CD4-positive, CD25-positive, alpha-beta regulatory T cell (primary cell): Measurements from ENCODE around the gene COPS6. TPM values are rescaled to one million over a fixed set of nuclear protein-coding genes. Genes with fewer than 3 reads are reported as not detected.

Experiments
- ATAC-seq, 2 donors: fragments of 150-1000 bp; cut with Tn5 transposase; one replicate each; pipeline ENCODE4 v1.10.0; 2021; ENCODE audit warnings: low read depth in 2 of 2, moderate number of reproducible peaks in 2 of 2, moderate library complexity in 1 of 2
- DNase-seq, 3 donors: peaks; one replicate each; pipeline versions ENCODE4 v3.0.0 to v3.0.0-alpha.2; 2012 to 2022; ENCODE audit warnings: mixed read lengths in 1 of 3
- H3K27ac ChIP-seq: one replicate; pipeline ENCODE4 v1.7.0; 2013; ENCODE audit warnings: mild to moderate bottlenecking, low read length; ENCODE audit not compliant: insufficient read depth, poor library complexity, severe bottlenecking
- H3K27me3 ChIP-seq: one replicate; pipeline ENCODE4 v1.7.0; 2013; ENCODE audit warnings: low read length; ENCODE audit not compliant: control insufficient read depth, insufficient read depth
- H3K36me3 ChIP-seq: one replicate; pipeline ENCODE4 v1.7.0; 2013; ENCODE audit warnings: mild to moderate bottlenecking, low read length, moderate library complexity; ENCODE audit not compliant: control insufficient read depth, insufficient read depth
- H3K4me1 ChIP-seq: 2 replicates; pipeline ENCODE4 v1.7.0; 2013; ENCODE audit warnings: mild to moderate bottlenecking, low read length; ENCODE audit not compliant: insufficient read depth, control insufficient read depth, poor library complexity, severe bottlenecking
- H3K4me3 ChIP-seq: one replicate; pipeline ENCODE4 v1.7.0; 2013; ENCODE audit warnings: low read depth, mild to moderate bottlenecking, low read length, moderate library complexity
- H3K9me3 ChIP-seq, 2 experiments: 1 replicate in 1 of 2; 2 replicates in 1 of 2; pipeline ENCODE4 v1.7.0; 2013; ENCODE audit warnings: low read length in 2 of 2, mild to moderate bottlenecking in 1 of 2, moderate library complexity in 1 of 2; ENCODE audit not compliant: control insufficient read depth in 2 of 2
- H3K27ac Mint-ChIP-seq, 3 donors: one replicate each; pipeline ENCODE4 v1.8.0; 2020 to 2022; ENCODE audit warnings: mild to moderate bottlenecking in 3 of 3, mixed read lengths in 3 of 3, moderate library complexity in 2 of 3
- H3K27me3 Mint-ChIP-seq: one replicate; pipeline ENCODE4 v1.8.0; 2022; ENCODE audit warnings: mild to moderate bottlenecking, mixed read lengths
- H3K36me3 Mint-ChIP-seq: one replicate; pipeline ENCODE4 v1.8.0; 2020; ENCODE audit warnings: mixed read lengths
- H3K4me1 Mint-ChIP-seq, 4 donors: one replicate each; pipeline ENCODE4 v1.8.0; 2020 to 2022; ENCODE audit warnings: mixed read lengths in 4 of 4, mild to moderate bottlenecking in 1 of 4
- H3K4me3 Mint-ChIP-seq, 4 donors: one replicate each; pipeline ENCODE4 v1.8.0; 2020 to 2022; ENCODE audit warnings: mild to moderate bottlenecking in 4 of 4, mixed read lengths in 4 of 4, moderate library complexity in 3 of 4
- H3K9me3 Mint-ChIP-seq, 7 donors: one replicate each; pipeline ENCODE4 v1.8.0; 2020 to 2022; ENCODE audit warnings: mixed read lengths in 7 of 7, mild to moderate bottlenecking in 3 of 7, moderate library complexity in 2 of 7
- polyA plus RNA-seq, 4 donors: library from polyadenylated mRNA; unstranded; fragments of 300-500 nt; fragmentation: Illumina TruSeq; gene quantifications; one replicate each; pipeline ENCODE4 v1.2.3, GENCODE V29; 2021
- total RNA-seq: library from RNA; stranded (reverse); gene quantifications from one replicate; pipeline ENCODE4 v1.2.3, GENCODE V29; 2022

The COPS6 gene
- total and polyA plus RNA-seq, 5 donors from 2014 or later, result 74.4 to 180 (median 130) TPM

- Mint-ChIP-seq H3K9me3 (peaks cover 0 to 2% (median 0%) of the 10 kb centered on the region in 7 donors), H3K27me3 (peaks cover 15% of the 10 kb centered on the region), H3K4me1 (peaks cover 0 to 55% (median 26%) of the 10 kb centered on the region in 4 donors), H3K27ac (peak overlapping the region; percentile 93 to 97 (median 94)), H3K36me3 (peaks cover 40% of the 10 kb centered on the region), H3K4me3 (peak overlapping the region; percentile 73 to 99 (median 95))
- DNase-seq (no peak), ATAC-seq (no peak)
- Histone ChIP-seq H3K9me3 (no peaks in the 10 kb centered on the region), H3K27ac (no peak overlapping the region), H3K4me3 (no peak overlapping the region), H3K36me3 (peaks cover 52% of the 10 kb centered on the region), H3K4me1 (peaks cover 29% of the 10 kb centered on the region), H3K27me3 (no peaks in the 10 kb centered on the region)
These were observed 10.1 kb downstream of the COPS6 start for GRCh38 chr7:100098913-100099312.

- Histone ChIP-seq H3K4me1 (peaks cover 29% of the 10 kb centered on the region), H3K9me3 (no peaks in the 10 kb centered on the region), H3K27ac (peak overlapping the region; percentile 95), H3K27me3 (no peaks in the 10 kb centered on the region), H3K36me3 (peaks cover 46% of the 10 kb centered on the region), H3K4me3 (peak overlapping the region; percentile 92)
- Mint-ChIP-seq H3K27ac (peak overlapping the region; percentile 93 to 97 (median 94)), H3K4me1 (peaks cover 0 to 54% (median 26%) of the 10 kb centered on the region in 4 donors), H3K27me3 (peaks cover 15% of the 10 kb centered on the region), H3K36me3 (peaks cover 39% of the 10 kb centered on the region), H3K9me3 (peaks cover 0 to 2% (median 0%) of the 10 kb centered on the region in 7 donors), H3K4me3 (peak overlapping the region; percentile 95 to 99 (median 96))
- ATAC-seq (no peak), DNase-seq (no peak)
These were observed 10.7 kb downstream of the COPS6 start for GRCh38 chr7:100099452-100099851.

GRCh38 chr7:100100420-100101015, 11.7 kb downstream of the COPS6 start:
- Histone ChIP-seq H3K27me3 (no peaks in the 10 kb centered on the region), H3K36me3 (peaks cover 37% of the 10 kb centered on the region), H3K9me3 (no peaks in the 10 kb centered on the region), H3K4me1 (peaks cover 29% of the 10 kb centered on the region), H3K27ac (peak overlapping the region; percentile 95), H3K4me3 (peak overlapping the region; percentile 92)
- Mint-ChIP-seq H3K27ac (peak overlapping the region; percentile 93 to 97 (median 94)), H3K36me3 (peaks cover 34% of the 10 kb centered on the region), H3K4me1 (peaks cover 0 to 50% (median 26%) of the 10 kb centered on the region in 4 donors), H3K4me3 (peak overlapping the region; percentile 95 to 99 (median 96)), H3K27me3 (peaks cover 15% of the 10 kb centered on the region), H3K9me3 (peaks cover 0 to 2% (median 0%) of the 10 kb centered on the region in 7 donors)
- DNase-seq (peak; percentile 81 to 95 (median 93)), ATAC-seq (peak; percentile 70 to 75)

DNA sequence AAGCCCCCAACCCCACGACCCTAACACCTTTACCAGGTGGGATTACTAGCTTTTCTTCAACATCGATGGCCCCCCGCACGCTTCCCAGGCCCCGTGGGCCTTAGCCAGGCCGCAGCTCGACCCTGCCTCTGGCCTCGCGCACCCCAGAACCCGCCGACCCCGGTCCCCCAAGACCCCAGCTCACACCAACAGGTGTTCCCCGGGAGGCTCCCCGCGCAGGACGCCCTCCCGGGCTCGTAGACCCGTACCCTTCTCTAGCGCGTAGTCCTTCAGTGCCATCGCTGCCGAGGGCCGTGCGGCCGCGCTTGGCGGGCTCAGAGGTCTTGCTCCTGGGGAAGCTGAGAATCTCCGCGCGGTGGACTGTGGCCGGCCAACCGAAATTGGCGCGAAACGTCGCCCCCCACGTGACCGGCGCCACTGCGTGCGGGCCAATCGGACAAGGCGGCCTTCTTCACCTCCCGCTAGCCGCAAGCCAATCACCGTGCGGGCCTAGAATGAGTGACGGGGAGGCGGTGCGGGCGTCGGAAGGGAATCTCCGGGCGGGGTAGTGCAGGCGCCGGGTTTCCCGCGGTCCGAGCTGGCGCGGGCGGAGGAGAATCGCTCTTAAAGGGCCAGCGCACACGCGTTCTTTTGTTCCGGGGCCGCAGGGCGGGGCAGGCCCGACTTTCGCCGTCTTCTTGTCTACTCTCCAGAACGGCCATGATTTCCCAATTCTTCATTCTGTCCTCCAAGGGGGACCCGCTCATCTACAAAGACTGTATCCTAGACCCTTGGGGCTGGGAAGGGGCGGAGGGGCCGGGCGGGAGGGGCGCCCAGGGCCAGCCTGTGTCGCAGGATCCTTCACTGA, 12.5 kb downstream of the COPS6 start, which contains the start of the genes AP4M1 and MCM7:
Gene AP4M1, plus strand, starts transcription at position 628 of the 847 bp plus-strand sequence. Its CDS starts 72 bp downstream, at position 700.
Gene MCM7, minus strand, starts transcription at position 382 of the 847 bp plus-strand sequence. Its CDS starts 103 bp downstream, at position 279.
- Mint-ChIP-seq H3K9me3 (peaks cover 0 to 2% (median 0%) of the 10 kb centered on the region in 7 donors), H3K4me3 (peak within 1 kb of the TSS; percentile 95 to 99 (median 96)), H3K27me3 (peaks cover 15% of the 10 kb centered on the region), H3K36me3 (peaks cover 27% of the 10 kb centered on the region), H3K4me1 (peaks cover 0 to 46% (median 26%) of the 10 kb centered on the region in 4 donors), H3K27ac (peak within 1 kb of the TSS; percentile 93 to 97 (median 94))
- H3K27me3 ChIP-seq, result no peaks in the 10 kb centered on the region
- peak; percentile 94 to 98 (median 95) for DNase-seq
- H3K4me1 ChIP-seq, result peaks cover 29% of the 10 kb centered on the region
- peak within 1 kb of the TSS; percentile 92 for H3K4me3 ChIP-seq
- H3K9me3 ChIP-seq, result no peaks in the 10 kb centered on the region
- H3K36me3 ChIP-seq, result peaks cover 29% of the 10 kb centered on the region
- ATAC-seq, result peak; percentile 89 to 92
- peak within 1 kb of the TSS; percentile 95 for H3K27ac ChIP-seq

DNA sequence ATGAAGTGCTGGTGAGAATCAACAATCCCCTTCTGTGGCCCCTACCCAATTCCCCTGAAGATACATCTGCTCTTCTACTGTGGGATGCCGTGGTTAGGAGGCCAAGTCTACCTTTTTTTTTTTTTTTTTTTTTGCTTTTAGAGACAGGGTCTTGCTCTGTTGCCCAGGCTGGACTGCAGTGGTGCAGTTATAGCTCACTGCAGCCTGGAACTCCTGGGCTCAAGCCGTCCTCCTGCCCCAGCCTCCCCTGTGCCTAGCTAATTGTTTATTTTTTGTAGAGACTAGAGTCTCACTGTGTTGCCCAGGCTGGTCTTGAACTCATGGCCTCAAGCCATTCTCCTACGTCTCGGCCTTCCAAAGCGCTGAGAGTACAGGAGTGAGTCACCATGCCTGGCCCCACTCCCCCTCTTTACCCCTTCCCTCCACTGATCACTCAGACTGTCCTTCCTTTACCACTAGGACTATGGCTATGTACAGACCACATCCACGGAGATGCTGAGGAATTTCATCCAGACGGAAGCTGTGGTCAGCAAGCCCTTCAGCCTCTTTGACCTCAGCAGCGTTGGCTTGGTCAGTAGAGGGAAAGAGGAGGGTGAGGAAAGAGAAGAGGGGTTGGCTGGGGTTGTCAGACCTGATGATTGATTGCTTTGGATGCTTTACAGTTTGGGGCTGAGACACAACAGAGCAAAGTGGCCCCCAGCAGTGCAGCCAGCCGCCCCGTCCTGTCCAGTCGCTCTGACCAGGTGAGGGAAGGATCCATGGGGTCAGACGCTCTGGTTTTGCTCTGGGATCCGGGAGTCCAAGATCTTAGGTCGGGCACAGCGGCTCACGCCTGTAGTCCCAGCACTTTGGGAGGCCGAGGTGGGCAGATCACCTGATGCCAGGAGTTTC, 14.4 kb downstream of the COPS6 start:
- H3K4me1 Mint-ChIP-seq, result peaks cover 0 to 34% (median 22%) of the 10 kb centered on the region in 4 donors
- H3K4me3 ChIP-seq, result no peak overlapping the region
- no peaks in the 10 kb centered on the region for H3K27me3 ChIP-seq
- peaks cover 0 to 2% (median 0%) of the 10 kb centered on the region in 7 donors for H3K9me3 Mint-ChIP-seq
- H3K4me1 ChIP-seq, result peaks cover 29% of the 10 kb centered on the region
- peaks cover 15% of the 10 kb centered on the region for H3K27me3 Mint-ChIP-seq
- DNase-seq (no peak), ATAC-seq (no peak)
- peak overlapping the region; percentile 81 to 99 (median 88) for H3K4me3 Mint-ChIP-seq
- no peak overlapping the region for H3K27ac ChIP-seq
- peaks cover 21% of the 10 kb centered on the region for H3K36me3 ChIP-seq
- H3K27ac Mint-ChIP-seq, result peak overlapping the region in 2 of 3 donors; percentile 64 to 66
- H3K36me3 Mint-ChIP-seq, result peaks cover 13% of the 10 kb centered on the region
- no peaks in the 10 kb centered on the region for H3K9me3 ChIP-seq

DNA sequence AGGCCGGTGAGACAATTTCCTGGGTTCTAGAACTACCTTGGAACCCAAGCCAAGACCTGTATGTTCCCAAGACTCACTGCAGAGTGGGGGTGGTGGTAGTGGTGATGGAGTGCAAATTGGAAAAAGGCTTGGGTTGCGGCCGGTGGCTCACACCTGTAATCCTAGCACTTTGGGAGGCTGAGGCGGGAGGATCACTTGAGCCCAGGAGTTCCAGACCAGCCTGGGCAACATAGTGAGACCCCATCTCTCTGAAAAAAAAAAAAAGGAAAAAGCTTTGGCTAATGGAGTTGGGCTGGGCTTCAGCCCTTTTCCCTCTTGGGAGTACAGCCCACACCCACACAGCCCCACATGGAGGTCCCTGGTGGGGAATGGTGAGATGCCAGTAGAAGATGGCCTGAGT, 16.8 kb downstream of the COPS6 start:
- Histone ChIP-seq H3K4me1 (peaks cover 12% of the 10 kb centered on the region), H3K36me3 (peaks cover 22% of the 10 kb centered on the region), H3K4me3 (no peak overlapping the region), H3K27ac (no peak overlapping the region), H3K9me3 (no peaks in the 10 kb centered on the region), H3K27me3 (no peaks in the 10 kb centered on the region)
- peaks cover 0 to 2% (median 0%) of the 10 kb centered on the region in 7 donors for H3K9me3 Mint-ChIP-seq
- ATAC-seq (no peak), DNase-seq (no peak)
- H3K4me3 Mint-ChIP-seq, result peak overlapping the region in 1 of 4 donors; percentile 7
- H3K27me3 Mint-ChIP-seq, result peaks cover 9% of the 10 kb centered on the region
- H3K4me1 Mint-ChIP-seq, result peaks cover 0 to 12% (median 4%) of the 10 kb centered on the region in 4 donors
- H3K27ac Mint-ChIP-seq, result no peak overlapping the region
- peaks cover 14% of the 10 kb centered on the region for H3K36me3 Mint-ChIP-seq

- no peak for DNase-seq
- H3K4me3 ChIP-seq, result no peak overlapping the region
- no peak for ATAC-seq
- Mint-ChIP-seq H3K4me3 (peak overlapping the region in 1 of 4 donors; percentile 48), H3K9me3 (peaks cover 0 to 2% (median 0%) of the 10 kb centered on the region in 7 donors), H3K27ac (no peak overlapping the region), H3K4me1 (peaks cover 0 to 8% (median under 1%) of the 10 kb centered on the region in 4 donors), H3K36me3 (peaks cover 19% of the 10 kb centered on the region), H3K27me3 (no peaks in the 10 kb centered on the region)
- H3K27me3 ChIP-seq, result no peaks in the 10 kb centered on the region
- H3K4me1 ChIP-seq, result peaks cover 9% of the 10 kb centered on the region
- H3K36me3 ChIP-seq, result peaks cover 33% of the 10 kb centered on the region
- no peaks in the 10 kb centered on the region for H3K9me3 ChIP-seq
- no peak overlapping the region for H3K27ac ChIP-seq
These were observed 17.9 kb downstream of the COPS6 start for GRCh38 chr7:100106633-100107032.
